NCI-H146 (cell line): ENCODE results near the gene HBEGF.
"Not testable (repeated sequence)": the region's sequence is repeated elsewhere in the genome, so short reads cannot be mapped to it uniquely, and the experiment has no call there.

ENCODE experiments used
- DNase-seq: peaks from one replicate; lab custom pipeline; 2025; lab: John Stamatoyannopoulos, UW

The HBEGF gene

GRCh38 chr5:140360681-140361479, 14.5 kb upstream of the HBEGF start:
- no peak for DNase-seq

- DNase-seq = no peak
These were observed 13.7 kb upstream of the HBEGF start, which contains the start of gene SLC4A9 for GRCh38 chr5:140360101-140360500. TSS of gene SLC4A9 (plus strand) at chr5:140360194. CDS start at chr5:140360237, 43 bp downstream.

- DNase-seq = peak; percentile 14
These were observed 12.4 kb upstream of the HBEGF start for GRCh38 chr5:140358738-140359310.

GRCh38 chr5:140357726-140358093, 11.3 kb upstream of the HBEGF start:
- peak; percentile 76 for DNase-seq

- no peak for DNase-seq
These were observed 10.7 kb upstream of the HBEGF start for GRCh38 chr5:140356853-140357725.

GRCh38 chr5:140355546-140355945, 9.1 kb upstream of the HBEGF start:
- no peak for DNase-seq

- peak; percentile 52 for DNase-seq
These were observed 5.4 kb upstream of the HBEGF start for GRCh38 chr5:140351609-140352334.

- DNase-seq = no peak
These were observed 2.8 kb upstream of the HBEGF start for GRCh38 chr5:140349244-140349643.

GRCh38 chr5:140348104-140348503, 1.7 kb upstream of the HBEGF start:
- DNase-seq = peak; percentile 21

- no peak for DNase-seq
These were observed 957 bp upstream of the HBEGF start for GRCh38 chr5:140347360-140347759.

GRCh38 chr5:140345919-140346347, 470 bp downstream of the HBEGF start:
- DNase-seq = peak; percentile 38

- no peak for DNase-seq
These were observed 1.6 kb downstream of the HBEGF start for GRCh38 chr5:140344683-140345423.

GRCh38 chr5:140343849-140344248, 2.6 kb downstream of the HBEGF start:
- DNase-seq = not testable (repeated sequence)

- DNase-seq = no peak
These were observed 3.5 kb downstream of the HBEGF start for GRCh38 chr5:140342896-140343295.

- DNase-seq = no peak
These were observed 4.1 kb downstream of the HBEGF start for GRCh38 chr5:140342287-140342686.

GRCh38 chr5:140341591-140341990, 4.8 kb downstream of the HBEGF start:
- no peak for DNase-seq

- no peak for DNase-seq
These were observed 5.7 kb downstream of the HBEGF start for GRCh38 chr5:140340605-140341121.

- DNase-seq = no peak
These were observed 6.8 kb downstream of the HBEGF start for GRCh38 chr5:140339636-140340035.

GRCh38 chr5:140338908-140339307, 7.5 kb downstream of the HBEGF start:
- no peak for DNase-seq

- no peak for DNase-seq
These were observed 8.1 kb downstream of the HBEGF start for GRCh38 chr5:140338336-140338735.

- no peak for DNase-seq
These were observed 8.5 kb downstream of the HBEGF start for GRCh38 chr5:140337880-140338279.
